Hepatic stellate cell (primary cell): ENCODE measurements around the gene SLC44A3.

Source experiments
- DNase-seq: peaks from one replicate; pipeline ENCODE4 v3.0.0; 2011; ENCODE audit warnings: low spot score

Gene SLC44A3

GRCh38 chr1:94819945-94820746 lies at the start of gene SLC44A3:
Gene SLC44A3, plus strand, starts transcription at chr1:94820357. Its CDS starts 95 bp downstream, at chr1:94820452.
- peak; percentile 35 for DNase-seq

GRCh38 chr1:94772230-94772641 lies 47.9 kb upstream of the SLC44A3 start:
- DNase-seq = no peak

GRCh38 chr1:94772845-94773244 lies 47.3 kb upstream of the SLC44A3 start:
- DNase-seq = no peak

- no peak for DNase-seq
Measured at GRCh38 chr1:94773296-94773809, 46.8 kb upstream of the SLC44A3 start.

- peak; percentile 65 for DNase-seq
Measured at GRCh38 chr1:94773931-94774422, 46.2 kb upstream of the SLC44A3 start.

- no peak for DNase-seq
Measured at GRCh38 chr1:94776474-94776873, 43.7 kb upstream of the SLC44A3 start.

- DNase-seq = no peak
Measured at GRCh38 chr1:94777281-94777680, 42.9 kb upstream of the SLC44A3 start.

- no peak for DNase-seq
Measured at GRCh38 chr1:94778808-94779207, 41.3 kb upstream of the SLC44A3 start.

- peak; percentile 70 for DNase-seq
Measured at GRCh38 chr1:94783342-94784189, 36.6 kb upstream of the SLC44A3 start.

- DNase-seq = no peak
Measured at GRCh38 chr1:94784190-94784515, 36.0 kb upstream of the SLC44A3 start.

- no peak for DNase-seq
Measured at GRCh38 chr1:94787691-94788090, 32.5 kb upstream of the SLC44A3 start.

- no peak for DNase-seq
Measured at GRCh38 chr1:94790246-94790645, 29.9 kb upstream of the SLC44A3 start.

- no peak for DNase-seq
Measured at GRCh38 chr1:94790670-94791069, 29.5 kb upstream of the SLC44A3 start.

- peak; percentile 29 for DNase-seq
Measured at GRCh38 chr1:94792473-94793295, 27.5 kb upstream of the SLC44A3 start.

- no peak for DNase-seq
Measured at GRCh38 chr1:94793296-94793656, 26.9 kb upstream of the SLC44A3 start.

GRCh38 chr1:94795434-94795833 lies 24.7 kb upstream of the SLC44A3 start:
- no peak for DNase-seq

GRCh38 chr1:94796266-94796665 lies 23.9 kb upstream of the SLC44A3 start:
- DNase-seq = no peak

- DNase-seq = no peak
Measured at GRCh38 chr1:94797291-94797690, 22.9 kb upstream of the SLC44A3 start.

- no peak for DNase-seq
Measured at GRCh38 chr1:94798054-94798453, 22.1 kb upstream of the SLC44A3 start.

- no peak for DNase-seq
Measured at GRCh38 chr1:94798462-94798861, 21.7 kb upstream of the SLC44A3 start.

- DNase-seq = no peak
Measured at GRCh38 chr1:94799206-94799605, 21.0 kb upstream of the SLC44A3 start.

- peak; percentile 36 for DNase-seq
Measured at GRCh38 chr1:94801919-94802546, 18.1 kb upstream of the SLC44A3 start.
